ENCODE data around the gene GRM8. TPM values are rescaled to one million over a fixed set of nuclear protein-coding genes. Genes with fewer than 3 reads are reported as not detected.
"Not testable (repeated sequence)": the region's sequence is repeated elsewhere in the genome, so short reads cannot be mapped to it uniquely, and the experiment has no call there.

The GRM8 gene
- total RNA-seq, 1 donor from 2014 or later: 0.16 TPM

DNA sequence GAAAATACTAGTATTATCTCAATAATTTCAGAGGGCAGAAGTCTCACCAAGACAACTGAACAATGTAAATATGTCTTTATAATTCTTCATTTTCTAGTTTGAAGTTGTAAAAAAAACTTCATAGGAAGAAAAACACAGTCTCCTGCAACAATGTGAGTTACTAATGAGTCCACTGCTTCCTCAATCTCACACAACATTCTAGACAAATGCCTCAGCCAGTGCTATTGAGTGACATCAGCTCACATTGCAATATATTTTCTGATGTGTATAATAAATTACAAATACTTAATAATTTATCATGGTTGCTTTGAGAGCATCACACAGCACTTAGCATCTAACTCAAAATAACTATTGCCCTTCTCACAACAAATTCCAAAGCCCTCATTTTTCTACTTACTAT lies 321.2 kb downstream of the GRM8 start:
- DNase-seq (ENCODE audit: low spot score): no peak

DNA sequence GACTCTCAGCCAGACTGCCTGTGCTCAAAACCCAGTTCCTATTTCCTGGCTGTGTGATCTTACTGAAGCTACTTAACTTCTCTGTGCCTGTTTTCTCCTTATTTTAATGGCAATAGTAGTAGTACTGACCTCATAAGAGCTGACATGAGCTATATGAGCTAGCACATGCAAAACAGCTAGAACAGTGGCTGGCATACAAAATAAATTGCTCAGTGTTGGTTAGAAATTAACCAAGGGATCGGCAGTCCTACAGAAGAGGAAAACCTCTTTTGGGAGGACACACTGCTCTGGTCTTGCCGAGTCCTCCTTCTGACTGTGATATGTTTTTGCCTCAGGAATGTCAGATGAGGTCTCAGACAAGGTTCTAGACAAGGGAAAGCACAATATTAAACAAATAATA lies 322.6 kb downstream of the GRM8 start:
- DNase-seq (ENCODE audit: low spot score): no peak

DNA sequence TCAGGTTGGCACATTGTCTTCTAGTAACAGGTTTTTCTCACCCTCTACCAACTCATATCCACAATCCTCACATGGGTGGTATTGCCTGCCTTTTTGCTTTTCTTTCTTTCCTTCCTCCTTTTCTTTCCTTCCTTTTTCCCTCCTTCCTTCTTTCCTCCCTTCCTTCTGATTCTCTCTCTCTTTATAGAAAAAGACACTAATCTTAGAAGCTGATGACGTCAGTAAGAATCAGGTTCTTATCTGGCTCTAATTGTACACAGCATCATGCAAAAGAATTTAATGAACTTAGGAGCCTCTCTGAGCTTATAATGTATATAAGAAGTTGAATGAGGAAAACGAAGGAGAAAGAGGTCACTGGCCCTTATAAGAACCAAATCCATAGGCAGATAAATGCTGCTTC lies 328.3 kb downstream of the GRM8 start:
- DNase-seq (ENCODE audit: low spot score): no peak

DNA sequence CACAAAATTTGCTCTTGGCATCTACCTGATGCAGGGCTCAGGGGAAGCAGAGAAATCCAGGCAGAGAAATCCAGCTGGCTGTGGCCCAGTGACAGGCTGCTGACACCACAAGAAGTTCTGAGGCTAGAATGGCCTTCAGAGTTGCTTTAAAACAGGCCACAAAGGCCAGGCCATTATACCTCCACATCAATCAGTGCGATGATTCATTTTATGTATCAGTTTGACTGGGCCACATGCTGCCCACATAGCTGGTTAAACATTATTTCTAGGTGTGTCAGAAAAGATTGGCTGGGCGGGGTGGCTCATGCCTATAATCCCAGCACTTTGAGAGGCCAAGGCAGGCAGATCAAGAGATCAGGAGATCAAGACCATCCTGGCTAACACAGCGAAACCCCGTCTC lies 341.1 kb downstream of the GRM8 start:
- not testable (repeated sequence) for DNase-seq (ENCODE audit: low spot score)

DNA sequence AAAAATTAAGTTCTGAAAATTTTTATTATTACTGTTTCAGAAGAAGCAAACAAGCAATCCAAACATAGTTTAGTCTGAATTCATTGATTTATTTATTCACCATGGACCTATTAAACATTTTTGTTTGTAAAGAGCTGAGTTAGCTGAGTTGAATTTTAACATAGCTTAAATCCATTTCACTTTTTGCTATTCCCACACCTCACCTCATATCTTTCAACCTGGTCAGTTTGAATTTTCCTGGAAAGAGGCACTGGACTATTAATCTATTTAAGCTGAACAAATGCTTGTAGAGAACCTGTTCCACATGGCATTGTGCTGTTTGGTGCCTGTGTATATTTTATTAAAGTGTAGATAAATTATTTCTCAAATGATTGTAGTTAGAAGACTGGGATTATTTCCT lies 344.2 kb downstream of the GRM8 start:
- DNase-seq (ENCODE audit: low spot score): not testable (repeated sequence)

DNA sequence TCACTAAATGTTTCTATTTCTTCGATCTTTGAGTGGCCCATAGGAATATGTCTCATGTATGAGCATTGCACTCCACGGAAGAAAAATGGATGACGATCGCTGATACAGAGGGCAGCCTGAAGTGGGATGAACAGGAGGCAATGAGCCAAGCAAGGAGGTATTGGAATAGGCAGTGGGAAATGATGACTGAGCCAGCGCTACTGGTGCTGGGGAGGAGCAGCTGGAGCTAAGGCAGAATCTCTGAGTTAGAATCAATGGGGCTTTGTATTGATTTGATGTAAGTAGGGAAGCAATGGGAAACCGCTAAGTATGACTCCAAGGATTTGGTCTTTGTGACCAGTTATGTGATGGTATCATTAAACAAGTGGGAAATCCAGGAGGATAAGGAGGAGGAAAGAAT lies 345.1 kb downstream of the GRM8 start:
- DNase-seq (ENCODE audit: low spot score): not testable (repeated sequence)

DNA sequence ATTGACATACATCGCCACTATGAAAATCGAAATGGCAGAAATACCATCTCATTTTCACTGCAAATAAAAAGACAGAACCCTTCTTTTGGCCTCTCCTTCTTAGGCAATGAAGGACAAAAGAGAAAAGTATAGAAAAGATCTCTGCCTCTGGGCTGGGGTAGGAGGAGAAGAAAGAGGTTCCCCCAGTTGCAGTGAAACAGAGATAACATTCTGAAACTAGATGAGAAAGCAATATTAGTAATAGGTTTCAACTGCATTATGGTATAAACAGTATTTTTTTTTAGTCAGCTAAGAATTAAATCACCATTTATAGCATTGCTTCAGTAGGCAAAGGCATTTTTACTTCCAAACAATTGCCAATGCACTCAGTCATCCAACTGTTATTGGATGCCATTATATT lies 347.5 kb downstream of the GRM8 start:
- DNase-seq (ENCODE audit: low spot score): not testable (repeated sequence)

DNA sequence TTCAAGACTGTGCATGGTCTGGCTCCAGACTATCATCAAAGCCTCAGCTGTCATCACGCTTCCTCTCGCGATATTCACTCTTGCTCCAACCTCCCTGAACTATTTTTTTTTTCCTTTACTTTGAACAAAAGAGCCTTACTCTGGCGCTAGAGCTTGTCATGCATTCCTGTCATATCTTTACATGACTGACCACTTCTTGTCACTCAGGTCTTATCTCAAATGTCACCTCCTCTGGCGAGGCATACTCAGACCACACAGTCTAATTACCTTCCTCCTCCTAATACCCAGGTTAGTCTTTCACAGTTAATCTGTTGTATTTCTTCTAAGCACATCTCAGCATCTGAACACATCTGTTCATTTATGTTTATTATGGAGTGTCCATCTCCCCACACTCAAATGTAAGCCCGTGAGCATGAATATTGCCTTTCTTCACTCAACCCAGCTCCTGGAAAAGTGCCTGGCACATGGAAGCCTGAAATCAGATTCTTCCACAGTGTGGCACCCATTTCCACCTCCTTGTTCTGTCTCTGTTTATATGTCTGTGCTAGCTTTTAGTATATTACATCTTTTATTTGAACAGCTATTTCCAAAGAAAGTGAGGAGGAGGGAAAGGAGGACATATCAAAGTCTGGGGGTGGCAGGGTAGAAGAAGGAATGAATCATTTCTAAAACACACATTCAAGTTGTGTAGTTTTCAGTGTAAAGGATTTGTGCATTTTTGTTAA lies 351.5 kb downstream of the GRM8 start:
- DNase-seq (ENCODE audit: low spot score): not testable (repeated sequence)

DNA sequence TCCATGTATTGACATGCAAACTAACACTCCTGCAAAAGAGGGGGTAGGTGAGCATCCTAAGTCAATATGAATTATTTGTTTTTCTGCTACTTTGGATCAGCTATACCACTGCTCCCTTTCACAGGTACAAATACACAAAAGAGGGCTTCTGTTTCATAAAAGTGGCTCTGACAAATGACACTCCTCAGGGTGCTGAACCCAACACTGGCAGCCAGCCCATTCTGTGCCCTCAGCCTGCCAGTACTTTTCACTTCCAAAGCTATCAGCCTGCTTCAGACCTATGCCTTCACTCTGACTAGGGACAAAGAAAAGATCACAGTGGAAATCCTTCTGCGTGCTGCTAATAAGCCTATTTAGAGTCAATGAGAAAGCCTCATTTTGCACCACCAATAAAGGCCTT lies 364.8 kb downstream of the GRM8 start:
- not testable (repeated sequence) for DNase-seq (ENCODE audit: low spot score)

DNA sequence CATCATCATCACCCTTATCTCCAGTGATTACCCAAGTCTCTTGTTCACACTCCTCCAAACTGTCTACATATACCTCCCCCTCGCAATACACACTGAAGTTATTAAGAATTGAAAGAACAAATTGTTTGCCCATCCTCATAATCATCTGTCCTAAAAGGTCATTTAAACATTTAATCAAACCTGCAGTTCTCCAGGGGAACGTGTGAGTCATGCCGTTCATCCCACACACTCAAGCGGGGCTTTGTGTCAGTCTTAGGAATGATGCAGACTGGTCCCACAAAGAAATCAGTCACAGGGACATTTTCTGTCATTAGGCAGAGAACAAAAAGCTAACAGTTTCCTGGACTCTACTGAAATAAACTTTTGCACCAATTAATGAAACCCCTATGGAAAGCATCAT lies 365.2 kb downstream of the GRM8 start:
- not testable (repeated sequence) for DNase-seq (ENCODE audit: low spot score)

DNA sequence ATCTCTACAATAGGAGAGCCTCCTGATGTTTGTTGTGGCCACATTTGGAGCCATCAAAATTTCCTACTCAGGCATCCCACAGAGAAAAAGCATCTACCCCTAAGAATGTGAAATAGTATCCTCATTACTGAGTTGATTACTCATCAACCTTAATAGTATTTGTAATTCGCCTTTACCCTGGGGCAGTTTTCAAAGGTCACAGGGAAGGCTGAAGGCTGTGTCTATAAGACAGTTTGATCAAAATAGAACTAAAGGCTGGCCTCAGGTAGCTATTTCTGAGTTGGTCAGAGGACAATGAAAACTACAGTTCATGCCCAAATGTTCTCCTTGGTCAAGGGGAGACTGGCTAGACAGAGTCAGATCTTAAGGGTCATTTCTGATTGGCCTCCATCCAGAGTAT lies 370.0 kb downstream of the GRM8 start:
- not testable (repeated sequence) for DNase-seq (ENCODE audit: low spot score)

DNA sequence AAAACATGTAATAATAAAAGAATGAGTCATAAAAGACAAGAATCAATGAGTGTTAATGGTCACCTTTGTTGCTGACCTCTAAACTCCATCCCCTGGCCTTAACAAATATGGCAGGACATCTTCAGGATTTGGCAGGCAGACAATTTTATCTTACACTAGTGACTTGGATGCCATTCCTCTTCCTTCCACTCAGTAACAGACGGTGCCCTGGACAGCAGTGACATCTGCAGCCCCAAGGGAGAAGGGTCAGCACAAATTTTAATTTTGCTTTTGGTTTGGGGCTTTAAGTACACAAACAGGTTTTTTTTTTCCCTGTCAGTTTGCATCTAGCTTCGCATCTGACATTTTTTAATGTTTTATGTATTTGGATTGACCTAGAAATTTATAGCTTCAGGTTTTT lies 370.8 kb downstream of the GRM8 start:
- DNase-seq (ENCODE audit: low spot score): not testable (repeated sequence)

DNA sequence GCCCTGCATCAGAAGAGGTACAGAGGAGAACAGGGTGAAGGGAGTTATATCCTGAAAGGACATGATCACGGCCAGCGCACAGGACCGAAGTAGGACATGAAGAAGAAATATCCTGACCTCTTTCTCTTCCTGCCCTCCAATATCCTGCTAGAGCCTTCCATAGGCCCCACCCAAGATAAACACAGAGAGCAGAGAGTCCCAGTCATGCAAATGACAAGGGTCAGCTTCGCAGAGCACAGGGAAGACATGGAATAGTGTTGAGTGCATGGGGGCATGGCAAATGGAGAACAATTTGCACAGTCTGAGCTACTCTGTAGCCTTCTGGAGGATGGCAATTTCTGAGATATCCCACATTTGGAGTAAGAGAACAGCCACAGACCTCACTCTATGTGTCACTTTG lies 371.4 kb downstream of the GRM8 start:
- DNase-seq (ENCODE audit: low spot score): no peak

DNA sequence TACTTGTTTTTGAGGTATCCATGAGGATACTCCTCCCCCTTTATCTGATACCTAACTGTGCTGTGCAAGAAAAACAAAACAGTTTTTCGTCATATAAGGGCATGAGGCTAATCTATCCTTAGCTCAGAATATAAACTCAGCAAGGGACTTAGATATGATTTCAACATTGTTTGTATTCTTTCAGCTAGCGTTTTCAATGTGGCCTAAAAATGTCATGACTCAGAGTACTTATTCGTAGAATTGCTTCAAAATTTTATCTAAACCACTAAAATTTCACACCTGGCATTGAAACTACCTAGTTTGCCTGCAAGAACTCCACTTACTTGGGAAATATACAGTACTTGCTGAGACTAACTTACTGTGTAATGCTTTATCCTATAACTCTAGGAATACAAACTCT lies 376.2 kb downstream of the GRM8 start:
- not testable (repeated sequence) for DNase-seq (ENCODE audit: low spot score)

DNA sequence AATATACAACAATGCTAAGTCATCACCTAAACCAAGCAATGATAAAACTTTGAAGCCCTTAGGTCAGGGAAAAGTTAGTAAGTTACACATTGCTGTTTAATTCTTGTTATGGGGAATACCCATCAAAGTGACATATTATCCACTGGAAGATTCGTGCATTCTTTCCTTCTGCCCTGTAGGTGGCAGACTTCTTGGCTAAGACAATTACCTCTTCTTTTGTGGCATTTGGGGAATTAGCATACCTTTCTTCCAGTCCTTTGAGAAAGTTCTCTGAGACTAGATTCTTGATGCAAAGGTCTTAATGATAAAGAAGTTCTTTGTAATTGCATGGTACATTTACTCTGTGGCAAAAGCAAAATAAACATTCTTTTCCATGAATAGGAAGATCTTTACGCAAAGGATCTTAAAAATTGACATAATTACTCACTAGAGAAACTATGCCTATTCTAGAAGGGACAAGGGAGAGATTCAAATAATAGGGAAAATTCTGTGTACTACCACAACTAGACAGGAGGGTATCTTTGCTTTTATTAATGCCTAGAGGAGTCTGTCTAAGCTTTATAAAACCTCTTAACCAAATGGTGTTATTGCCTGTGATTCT lies 395.9 kb downstream of the GRM8 start:
- no peak for DNase-seq (ENCODE audit: low spot score)

DNA sequence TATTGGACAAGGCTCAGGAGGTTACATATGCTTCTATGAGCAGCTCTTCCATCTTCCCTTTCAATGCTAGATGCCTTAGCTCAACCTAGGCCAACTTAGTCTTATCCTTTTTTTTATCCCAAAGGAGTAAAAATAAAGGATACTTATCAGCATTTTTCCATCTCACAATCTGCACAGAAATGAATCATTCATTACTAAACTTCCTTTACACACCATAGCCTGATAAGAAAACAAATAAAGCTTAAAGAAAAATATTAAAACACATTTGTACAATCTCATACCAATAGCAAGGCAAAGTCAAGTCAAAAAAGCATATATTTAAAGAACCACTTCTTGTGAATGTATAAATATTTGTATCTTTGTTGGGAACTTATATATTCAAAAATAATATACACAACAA lies 407.4 kb downstream of the GRM8 start:
- no peak for DNase-seq (ENCODE audit: low spot score)

DNA sequence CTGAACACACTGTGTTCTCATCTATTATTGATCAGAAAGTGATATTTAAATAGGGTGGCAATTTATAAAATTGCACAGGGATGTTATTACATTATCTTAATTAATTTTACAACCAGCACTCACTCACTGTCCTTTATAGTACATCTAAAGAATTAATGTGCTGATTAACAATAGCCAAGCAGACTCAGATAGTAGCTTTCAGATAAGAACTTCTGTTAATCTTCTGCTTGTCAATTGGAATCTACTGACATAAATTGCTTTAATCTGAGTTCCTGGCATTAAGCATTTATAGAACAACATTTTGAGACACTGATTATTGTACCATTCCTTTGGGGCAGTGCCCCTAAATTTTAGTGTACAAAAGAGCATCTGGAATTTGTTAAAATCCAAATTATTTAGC lies 408.9 kb downstream of the GRM8 start:
- DNase-seq (ENCODE audit: low spot score): no peak

DNA sequence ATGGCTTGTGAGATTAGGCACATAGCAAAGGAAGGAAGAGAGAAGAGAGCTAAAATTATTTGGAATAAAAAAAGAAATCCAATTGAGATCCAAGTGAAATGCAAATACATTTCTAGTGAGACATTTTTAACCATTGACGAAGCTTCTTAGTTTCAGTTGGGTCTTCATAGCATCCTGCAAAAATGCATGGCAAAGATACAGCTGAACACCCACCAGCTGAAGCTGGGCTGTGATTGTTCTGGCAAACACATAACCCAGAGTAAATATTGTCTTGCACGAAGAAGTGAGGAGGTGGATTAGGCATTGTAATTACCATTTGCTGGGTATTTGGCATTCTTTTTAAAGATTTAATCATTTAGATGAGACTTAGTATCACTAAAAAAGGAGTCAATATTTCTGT lies 409.4 kb downstream of the GRM8 start:
- no peak for DNase-seq (ENCODE audit: low spot score)

DNA sequence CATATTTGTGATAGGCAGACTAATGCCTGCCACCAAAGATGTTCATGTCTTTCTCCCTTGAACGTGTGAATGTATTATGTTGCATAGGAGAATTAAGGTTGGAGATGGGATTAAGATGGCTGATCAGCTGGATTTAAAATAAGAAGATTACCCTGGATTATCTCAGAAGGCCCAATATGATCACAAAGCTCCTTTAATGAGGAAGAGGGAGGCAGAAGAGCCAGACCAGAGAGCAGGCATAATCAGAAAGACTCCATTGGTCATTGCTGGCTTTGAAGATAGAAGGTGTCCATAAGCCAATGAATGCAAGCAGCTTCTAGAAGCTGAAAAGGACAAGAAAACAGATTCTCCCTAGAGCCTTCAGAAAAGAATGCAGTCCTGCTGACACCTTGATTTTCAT lies 410.3 kb downstream of the GRM8 start:
- DNase-seq (ENCODE audit: low spot score): no peak

DNA sequence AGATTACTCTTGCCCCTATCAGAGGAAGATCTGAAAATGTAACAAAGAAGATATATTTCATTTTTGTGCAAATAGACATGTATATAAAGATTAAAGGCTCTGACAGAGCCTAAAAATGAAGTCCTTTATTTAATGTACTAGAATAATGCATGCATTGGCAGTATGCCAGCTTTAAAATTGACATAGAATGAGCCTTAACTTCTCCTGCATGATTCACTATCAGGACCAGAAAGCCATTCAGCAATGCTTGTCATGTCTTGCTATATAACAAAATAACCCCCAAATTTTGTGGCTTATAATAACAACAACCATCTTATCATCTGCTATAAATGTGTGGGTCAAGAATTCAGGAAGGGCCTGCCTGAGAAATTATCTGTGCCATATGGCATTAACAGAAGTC lies 411.9 kb downstream of the GRM8 start:
- no peak for DNase-seq (ENCODE audit: low spot score)

DNA sequence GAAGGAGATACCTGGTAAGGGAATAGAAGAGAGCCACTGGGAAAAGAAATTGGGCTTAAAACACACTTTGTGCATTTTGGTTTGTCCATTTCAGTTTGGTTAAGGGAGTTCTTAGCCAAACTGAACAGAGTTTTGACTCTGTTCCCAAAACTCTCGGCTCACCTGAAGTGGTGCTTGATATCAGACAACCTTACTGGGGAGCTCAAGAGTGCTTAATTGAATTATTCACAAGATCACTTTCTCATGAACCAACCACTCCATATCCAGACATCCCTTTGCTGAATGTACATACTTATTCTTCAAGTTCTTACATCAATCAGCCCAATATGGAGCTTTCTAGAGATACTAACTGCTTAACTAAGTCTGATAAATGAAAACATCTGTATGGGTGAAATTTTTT lies 413.1 kb downstream of the GRM8 start:
- no peak for DNase-seq (ENCODE audit: low spot score)

DNA sequence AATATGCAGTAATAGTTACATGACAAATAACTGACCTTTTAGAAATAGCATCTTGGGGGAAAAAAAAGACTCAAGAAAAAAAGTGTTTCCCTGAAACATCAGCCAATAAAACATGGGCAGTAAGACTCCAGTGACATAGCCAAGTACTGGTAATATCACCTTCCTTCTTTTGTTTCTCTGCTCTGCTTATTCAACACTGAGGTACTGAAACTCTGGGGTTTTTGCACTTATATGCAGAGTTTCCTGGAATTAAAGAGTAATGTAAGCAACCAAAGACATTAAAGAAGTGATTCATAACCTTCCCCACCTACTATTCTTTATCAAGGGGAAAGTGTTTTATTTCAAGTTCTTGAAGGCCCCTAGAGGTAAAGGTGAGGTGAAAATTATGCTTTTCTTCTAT lies 414.5 kb downstream of the GRM8 start:
- no peak for DNase-seq (ENCODE audit: low spot score)

DNA sequence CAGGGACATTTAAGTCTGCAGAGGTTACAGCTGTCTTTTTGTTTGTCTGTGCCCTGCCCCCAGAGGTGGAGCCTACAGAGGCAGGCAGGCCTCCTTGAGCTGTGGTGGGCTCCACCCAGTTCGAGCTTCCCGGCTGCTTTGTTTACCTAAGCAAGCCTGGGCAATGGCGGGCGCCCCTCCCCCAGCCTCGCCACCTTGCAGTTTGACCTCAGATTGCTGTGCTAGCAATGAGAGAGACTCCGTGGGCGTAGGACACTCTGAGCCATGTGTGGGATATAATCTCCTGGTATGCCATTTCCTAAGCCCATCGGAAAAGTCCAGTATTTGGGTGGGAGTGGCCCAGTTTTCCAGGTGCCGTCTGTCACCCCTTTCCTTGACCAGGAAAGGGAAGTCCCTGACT lies 421.5 kb downstream of the GRM8 start:
- DNase-seq (ENCODE audit: low spot score): not testable (repeated sequence)
